Esophagus squamous epithelium (tissue), 5 donors: ENCODE data around the gene NCKAP5L. TPM values are rescaled to one million over a fixed set of nuclear protein-coding genes. Genes with fewer than 3 reads are reported as not detected.
A peak's percentile ranks its signal among the peaks of the same experiment; 100 is the strongest.

ENCODE experiments used
- DNase-seq: peaks from one replicate; lab custom pipeline; 2025; lab: John Stamatoyannopoulos, UW
- H3K27ac ChIP-seq, 4 donors: fragments of 200-600 bp; sonication (generic); one replicate each; pipeline ENCODE4 v1.5.1; 2016 to 2019; ENCODE audit warnings: mild to moderate bottlenecking in 1 of 4
- H3K27me3 ChIP-seq, 4 donors: fragments of 200-600 bp; sonication (generic); 1 replicate in 3 of 4; 2 replicates in 1 of 4; pipeline versions ENCODE4 v1.5.1 to v1.6.0; 2017 to 2021; ENCODE audit warnings: antibody characterized with exemption in 1 of 4
- H3K36me3 ChIP-seq, 3 donors: fragments of 200-600 bp; sonication (generic); one replicate each; pipeline ENCODE4 v1.5.1; 2016 to 2019
- H3K4me1 ChIP-seq, 3 donors: fragments of 200-600 bp; sonication (generic); one replicate each; pipeline ENCODE4 v1.5.1; 2017 to 2019
- H3K4me3 ChIP-seq, 4 donors: fragments of 200-600 bp; sonication (generic); 1 replicate in 3 of 4; 2 replicates in 1 of 4; pipeline ENCODE4 v1.5.1; 2016 to 2019; ENCODE audit warnings: mild to moderate bottlenecking in 2 of 4, moderate library complexity in 1 of 4
- H3K9me3 ChIP-seq, 3 donors: fragments of 200-600 bp; sonication (generic); one replicate each; pipeline ENCODE4 v1.5.1; 2016 to 2019
- POLR2A ChIP-seq, 4 donors: fragments of 450-650 bp; IDR thresholded peaks; one replicate each; pipeline ENCODE4 v1.6.1; 2017; ENCODE audit warnings: antibody characterized with exemption in 4 of 4, mild to moderate bottlenecking in 4 of 4, moderate library complexity in 3 of 4
- WGBS, 2 donors: methylation state at CpG; one replicate each; pipeline ENCODE4 v1.1.5; 2018; 5-methylcytosine and 5-hydroxymethylcytosine counted together
- intact Hi-C: fragments of 100-400 bp; cut with DNase I; formaldehyde crosslinking; loops from one replicate; pipeline ENCODE4 v1.15.0; 2022
- total RNA-seq, 4 donors: library from RNA; depleted of rRNA; stranded (reverse); fragments of >200 nt; gene quantifications; one replicate each; pipeline ENCODE4 v1.1.0, GENCODE V29; 2016
- TF ChIP-seq, protein P1 (sequence below), 6 experiments: fragments of 450-650 bp in 4 of 6; fragments of 200-600 bp in 2 of 6; sonication (generic) in 2 of 6; IDR thresholded peaks; one replicate each; pipeline ENCODE4 v1.5.1; 2016 to 2019; ENCODE audit warnings: antibody characterized with exemption in 6 of 6, mild to moderate bottlenecking in 4 of 6, moderate library complexity in 4 of 6
- donor health status: DM: yes; HTN: yes; CAD: no.

NCKAP5L gene
- total RNA-seq, 4 donors from 2014 or later = 3.2 to 10.5 (median 8.0) TPM

DNA sequence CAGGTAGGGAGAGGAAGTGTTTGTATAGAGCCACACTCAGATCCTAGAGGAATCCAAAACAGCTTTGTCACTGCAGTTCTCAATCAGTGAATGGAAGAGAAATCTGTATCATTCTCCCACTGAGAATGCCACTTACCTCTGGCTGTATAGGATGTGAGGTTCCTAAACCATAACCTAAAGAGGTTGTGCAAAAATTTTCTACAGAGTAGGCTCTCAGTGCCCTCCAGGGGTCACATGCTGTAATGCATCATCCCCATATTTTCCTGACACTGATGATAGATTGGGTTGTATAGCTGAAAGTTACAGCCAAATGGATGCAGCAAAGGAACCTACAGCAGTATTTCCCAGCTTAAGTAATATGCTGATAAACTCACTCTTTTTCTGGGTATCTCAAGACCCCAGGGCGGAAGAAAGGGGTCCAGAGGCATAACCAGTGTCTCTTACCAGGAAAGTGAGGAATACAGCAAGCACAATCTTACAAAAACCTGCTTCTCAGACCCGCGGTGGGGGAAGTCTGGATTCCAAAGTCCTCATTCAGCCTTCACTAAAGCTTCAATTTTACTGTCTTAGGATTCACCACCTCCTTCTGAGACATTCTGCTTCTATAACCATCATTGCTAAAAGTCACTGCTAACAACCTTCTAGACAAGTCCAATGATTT, 10.9 kb upstream of the NCKAP5L start:
- no peak overlapping the region for H3K4me3 ChIP-seq
- no peak overlapping the region for H3K27ac ChIP-seq
- no peaks in the 10 kb centered on the region for H3K27me3 ChIP-seq
- WGBS, 2 donors = 44% methylated on average over 3 of the region's 3 CpGs
- no peaks in the 10 kb centered on the region for H3K9me3 ChIP-seq
- no peak for TF ChIP-seq POLR2A (IDR thresholded peaks at IDR 0.05)
- TF ChIP-seq, protein P1, sequence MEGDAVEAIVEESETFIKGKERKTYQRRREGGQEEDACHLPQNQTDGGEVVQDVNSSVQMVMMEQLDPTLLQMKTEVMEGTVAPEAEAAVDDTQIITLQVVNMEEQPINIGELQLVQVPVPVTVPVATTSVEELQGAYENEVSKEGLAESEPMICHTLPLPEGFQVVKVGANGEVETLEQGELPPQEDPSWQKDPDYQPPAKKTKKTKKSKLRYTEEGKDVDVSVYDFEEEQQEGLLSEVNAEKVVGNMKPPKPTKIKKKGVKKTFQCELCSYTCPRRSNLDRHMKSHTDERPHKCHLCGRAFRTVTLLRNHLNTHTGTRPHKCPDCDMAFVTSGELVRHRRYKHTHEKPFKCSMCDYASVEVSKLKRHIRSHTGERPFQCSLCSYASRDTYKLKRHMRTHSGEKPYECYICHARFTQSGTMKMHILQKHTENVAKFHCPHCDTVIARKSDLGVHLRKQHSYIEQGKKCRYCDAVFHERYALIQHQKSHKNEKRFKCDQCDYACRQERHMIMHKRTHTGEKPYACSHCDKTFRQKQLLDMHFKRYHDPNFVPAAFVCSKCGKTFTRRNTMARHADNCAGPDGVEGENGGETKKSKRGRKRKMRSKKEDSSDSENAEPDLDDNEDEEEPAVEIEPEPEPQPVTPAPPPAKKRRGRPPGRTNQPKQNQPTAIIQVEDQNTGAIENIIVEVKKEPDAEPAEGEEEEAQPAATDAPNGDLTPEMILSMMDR (IDR thresholded peaks at IDR 0.05) = peak in 5 of 6 experiments; percentile 33 to 67 (median 50)
- intact Hi-C loops = loop anchor here (5.0 kb wide), 1 partner anchor 62 kb away; no protein-coding TSS in a partner anchor
- peaks cover 10 to 25% (median 14%) of the 10 kb centered on the region in 3 donors for H3K4me1 ChIP-seq
- DNase-seq = no peak
- peaks cover 0 to 11% (median 0%) of the 10 kb centered on the region in 3 donors for H3K36me3 ChIP-seq

DNA sequence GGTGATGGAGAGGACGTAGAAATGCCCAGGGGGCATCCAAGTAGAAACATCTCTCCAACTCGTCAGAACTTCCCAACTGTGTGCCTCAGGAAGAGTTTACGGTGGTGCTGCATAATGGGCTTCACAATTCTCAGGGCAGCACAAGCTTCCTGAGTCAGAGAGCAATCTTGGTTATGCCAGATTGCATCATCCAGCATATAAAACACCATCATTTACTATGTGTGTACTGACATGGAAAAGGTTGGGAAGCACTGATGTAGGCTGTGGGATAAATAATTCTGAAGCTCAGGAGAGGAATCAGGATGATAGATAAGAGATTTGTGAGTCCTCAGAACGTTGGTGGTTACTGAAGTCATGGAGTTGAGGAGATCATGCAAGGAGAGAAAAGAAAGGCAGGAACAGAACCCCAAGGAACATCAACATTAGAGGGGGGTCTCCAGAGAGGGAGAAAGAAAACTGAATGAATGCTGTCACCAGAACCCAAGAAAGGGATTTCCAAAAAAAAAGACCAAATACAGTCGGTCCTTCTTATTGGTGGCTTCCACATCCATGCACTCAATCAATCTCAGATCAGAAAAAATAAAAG, 4.7 kb upstream of the NCKAP5L start:
- 41 to 51% methylated on average over 5 of the region's 5 CpGs for WGBS, 2 donors
- Histone ChIP-seq H3K36me3 (peaks cover 0 to 2% (median 0%) of the 10 kb centered on the region in 3 donors), H3K27ac (no peak overlapping the region), H3K4me3 (no peak overlapping the region), H3K9me3 (no peaks in the 10 kb centered on the region), H3K4me1 (peaks cover 7 to 12% (median 7%) of the 10 kb centered on the region in 3 donors), H3K27me3 (no peaks in the 10 kb centered on the region)
- no peak for DNase-seq
- intact Hi-C loops = no loop called here
- TF ChIP-seq POLR2A (IDR thresholded peaks at IDR 0.05) = no peak
- TF ChIP-seq, protein P1 (IDR thresholded peaks at IDR 0.05) = no peak

DNA sequence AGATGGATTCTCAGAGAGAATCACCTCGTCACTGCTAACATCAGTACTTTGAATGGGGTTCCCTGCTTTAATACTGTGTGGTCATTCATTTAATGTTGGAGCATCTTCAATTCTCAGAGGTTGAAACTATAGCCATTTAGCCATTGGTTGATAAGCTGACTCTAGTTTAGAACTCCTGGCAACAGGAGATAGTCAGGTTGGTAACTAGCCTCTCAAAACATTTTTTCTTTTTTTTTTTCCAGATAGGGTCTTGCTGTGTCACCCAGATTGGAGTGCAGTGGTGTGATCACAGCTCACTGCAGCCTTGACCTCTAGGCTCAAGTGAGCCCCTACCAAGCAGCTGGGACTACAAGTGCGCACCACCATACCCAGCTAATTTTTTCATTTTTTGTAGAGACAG, 3.5 kb upstream of the NCKAP5L start:
- Histone ChIP-seq H3K4me3 (no peak overlapping the region), H3K27ac (no peak overlapping the region), H3K4me1 (peaks cover 15 to 24% (median 17%) of the 10 kb centered on the region in 3 donors), H3K27me3 (no peaks in the 10 kb centered on the region), H3K9me3 (no peaks in the 10 kb centered on the region), H3K36me3 (no peaks in the 10 kb centered on the region)
- no peak for DNase-seq
- intact Hi-C loops = no loop called here
- WGBS, 2 donors = 77 to 94% methylated on average over 2 of the region's 2 CpGs
- TF ChIP-seq POLR2A (IDR thresholded peaks at IDR 0.05) = no peak
- TF ChIP-seq, protein P1 (IDR thresholded peaks at IDR 0.05) = no peak

DNA sequence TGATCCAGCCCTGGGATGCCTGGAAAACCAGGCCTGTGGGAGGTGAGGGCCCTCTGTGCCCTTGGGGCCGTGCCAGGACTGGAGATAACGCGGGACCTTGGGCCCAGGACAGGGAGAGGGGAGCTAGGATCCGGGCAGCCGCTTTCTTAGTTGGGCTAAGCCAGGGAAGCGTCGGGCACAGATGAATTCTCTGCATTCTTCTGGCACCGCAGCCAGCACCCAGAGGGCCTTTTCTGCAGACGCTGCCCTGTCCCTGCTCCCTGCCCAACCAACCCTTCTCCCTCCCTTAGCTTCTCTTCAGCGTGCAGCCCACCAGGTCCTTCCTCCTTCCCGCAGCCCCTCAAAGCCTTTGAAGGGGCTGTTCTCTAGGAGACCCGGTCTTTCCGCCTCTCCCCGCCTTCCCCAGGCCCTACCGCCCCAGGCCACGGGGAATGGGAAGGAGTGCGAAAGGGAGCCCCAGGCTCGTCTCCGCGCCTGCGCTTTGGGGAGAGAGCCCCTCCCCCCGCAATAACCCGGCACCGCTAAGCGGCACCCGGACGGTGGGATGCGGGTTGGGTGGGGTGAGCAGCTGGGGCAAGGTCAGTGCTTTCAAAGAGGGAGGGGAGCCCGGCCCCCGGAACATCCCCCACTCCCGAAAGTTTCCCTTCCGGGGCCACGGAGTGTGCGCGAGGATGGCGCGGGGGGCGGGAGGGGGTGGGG, 663 bp downstream of the NCKAP5L start:
- WGBS, 2 donors = 0 to 16% methylated on average over 9 to 15 of the region's 38 CpGs
- H3K9me3 ChIP-seq = no peaks in the 10 kb centered on the region
- H3K4me3 ChIP-seq = peak overlapping the region; percentile 82 to 92 (median 89)
- H3K36me3 ChIP-seq = peaks cover 0 to 4% (median 0%) of the 10 kb centered on the region in 3 donors
- intact Hi-C loops = no loop called here
- no peaks in the 10 kb centered on the region for H3K27me3 ChIP-seq
- DNase-seq = no peak
- H3K4me1 ChIP-seq = peaks cover 44 to 59% (median 44%) of the 10 kb centered on the region in 3 donors
- peak overlapping the region; percentile 88 to 97 (median 94) for H3K27ac ChIP-seq
- TF ChIP-seq POLR2A (IDR thresholded peaks at IDR 0.05) = no peak
- TF ChIP-seq, protein P1 (IDR thresholded peaks at IDR 0.05) = no peak

DNA sequence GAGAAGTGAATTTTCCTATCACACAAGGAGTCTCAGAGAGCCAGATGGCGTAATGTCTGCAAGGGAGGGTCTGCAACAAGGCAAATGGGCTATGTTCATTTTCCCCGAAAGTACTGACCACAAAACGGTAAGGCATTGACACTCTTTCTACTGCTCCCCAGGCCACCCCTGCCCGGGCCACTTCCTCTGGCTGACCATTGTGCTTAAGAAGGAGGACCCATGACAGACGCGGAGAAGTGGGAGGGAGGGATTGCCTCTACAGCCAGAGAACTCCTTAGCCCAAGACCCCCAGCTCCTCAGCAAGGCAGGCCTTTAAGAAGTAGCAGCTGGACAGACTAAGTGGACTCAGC, 1.2 kb downstream of the NCKAP5L start:
- H3K4me1 ChIP-seq = peaks cover 44 to 62% (median 44%) of the 10 kb centered on the region in 3 donors
- H3K9me3 ChIP-seq = no peaks in the 10 kb centered on the region
- no peak for TF ChIP-seq POLR2A (IDR thresholded peaks at IDR 0.05)
- TF ChIP-seq, protein P1 (IDR thresholded peaks at IDR 0.05) = no peak
- no peaks in the 10 kb centered on the region for H3K27me3 ChIP-seq
- DNase-seq = no peak
- H3K36me3 ChIP-seq = peaks cover 0 to 8% (median 0%) of the 10 kb centered on the region in 3 donors
- H3K4me3 ChIP-seq = peak overlapping the region; percentile 82 to 92 (median 89)
- 39 to 40% methylated on average over 5 to 6 of the region's 6 CpGs for WGBS, 2 donors
- peak overlapping the region; percentile 88 to 97 (median 94) for H3K27ac ChIP-seq
- intact Hi-C loops = no loop called here
